GM15510 (cell line): ENCODE data around the gene DRD5.

Experiments
- POLR2A ChIP-seq: IDR thresholded peaks from 3 replicates; pipeline ENCODE4 v1.6.1; 2011; ENCODE audit warnings: borderline replicate concordance; ENCODE audit not compliant: insufficient read length; ENCODE audit errors: extremely low read depth

Gene DRD5

GRCh38 chr4:9811806-9812205 lies 30.4 kb downstream of the DRD5 start:
- TF ChIP-seq POLR2A = no peak

- no peak for TF ChIP-seq POLR2A
Observed at GRCh38 chr4:9812501-9813340, 31.3 kb downstream of the DRD5 start.

- no peak for TF ChIP-seq POLR2A
Observed at GRCh38 chr4:9816285-9816684, 34.9 kb downstream of the DRD5 start.

GRCh38 chr4:9820343-9820742 lies 38.9 kb downstream of the DRD5 start:
- TF ChIP-seq POLR2A = no peak

- TF ChIP-seq POLR2A = no peak
Observed at GRCh38 chr4:9825049-9825448, 43.6 kb downstream of the DRD5 start.

- no peak for TF ChIP-seq POLR2A
Observed at GRCh38 chr4:9826551-9826950, 45.1 kb downstream of the DRD5 start.

GRCh38 chr4:9832640-9833039 lies 51.2 kb downstream of the DRD5 start:
- TF ChIP-seq POLR2A = no peak

- TF ChIP-seq POLR2A = no peak
Observed at GRCh38 chr4:9833421-9833820, 52.0 kb downstream of the DRD5 start.
